Osteoblast (primary cell): ENCODE results near the gene CACNA1C. TPM values are rescaled to one million over a fixed set of nuclear protein-coding genes. Genes with fewer than 3 reads are reported as not detected.
A peak's percentile ranks its signal among the peaks of the same experiment; 100 is the strongest.

Source experiments
- DNase-seq: peaks from one replicate; pipeline ENCODE4 v3.0.0; 2011; ENCODE audit warnings: low spot score, mixed read lengths; ENCODE audit not compliant: insufficient read length; ENCODE audit errors: missing footprints
- H2AFZ ChIP-seq: 2 replicates; pipeline ENCODE4 v1.6.0; 2011; ENCODE audit warnings: mild to moderate bottlenecking, low read length
- H3K27ac ChIP-seq: 2 replicates; pipeline ENCODE4 v1.5.1; 2011; ENCODE audit warnings: mild to moderate bottlenecking, low read depth, low read length, moderate library complexity
- H3K27me3 ChIP-seq: 2 replicates; pipeline ENCODE4 v1.6.0; 2012; ENCODE audit warnings: mild to moderate bottlenecking, control low read depth, inconsistent platforms, low read length, moderate library complexity; ENCODE audit not compliant: insufficient read depth
- H3K36me3 ChIP-seq: 2 replicates; pipeline ENCODE4 v1.5.1; 2011; ENCODE audit warnings: mild to moderate bottlenecking, low read length, control low read depth, moderate library complexity; ENCODE audit not compliant: insufficient read depth
- H3K4me1 ChIP-seq: 2 replicates; pipeline ENCODE4 v1.5.1; 2011; ENCODE audit warnings: mild to moderate bottlenecking, low read length, control low read depth, moderate library complexity; ENCODE audit not compliant: insufficient read depth
- H3K4me2 ChIP-seq: 2 replicates; pipeline ENCODE4 v1.6.0; 2011; ENCODE audit warnings: mild to moderate bottlenecking, low read length; ENCODE audit not compliant: insufficient read depth
- H3K4me3 ChIP-seq: fragments of 200-600 bp; sonication (generic); 3 replicates; pipeline ENCODE4 v1.5.1; 2012; ENCODE audit warnings: mild to moderate bottlenecking, low read length, inconsistent platforms; ENCODE audit not compliant: insufficient read depth
- H3K79me2 ChIP-seq: 2 replicates; pipeline ENCODE4 v1.6.0; 2012; ENCODE audit warnings: mild to moderate bottlenecking, low read length, control low read depth, inconsistent platforms; ENCODE audit not compliant: insufficient read depth
- H3K9me3 ChIP-seq: 2 replicates; pipeline ENCODE4 v1.5.1; 2011; ENCODE audit warnings: low read depth, low read length, control low read depth
- H4K20me1 ChIP-seq: 2 replicates; pipeline ENCODE4 v1.6.0; 2012; ENCODE audit warnings: mild to moderate bottlenecking, low read length, control low read depth; ENCODE audit not compliant: insufficient read depth
- total RNA-seq: library from RNA; depleted of rRNA; stranded (reverse); fragments of >200 nt; gene quantifications from 2 replicates; pipeline ENCODE4 v1.2.3, GENCODE V29; 2012
- TF ChIP-seq, protein P1 (sequence below): IDR thresholded peaks from 2 replicates; pipeline ENCODE4 v1.5.1; 2011; ENCODE audit warnings: mild to moderate bottlenecking, low read depth, low read length, moderate library complexity; ENCODE audit errors: extremely low read depth

Gene CACNA1C
- total RNA-seq, 1 donor: 19.2 TPM

DNA sequence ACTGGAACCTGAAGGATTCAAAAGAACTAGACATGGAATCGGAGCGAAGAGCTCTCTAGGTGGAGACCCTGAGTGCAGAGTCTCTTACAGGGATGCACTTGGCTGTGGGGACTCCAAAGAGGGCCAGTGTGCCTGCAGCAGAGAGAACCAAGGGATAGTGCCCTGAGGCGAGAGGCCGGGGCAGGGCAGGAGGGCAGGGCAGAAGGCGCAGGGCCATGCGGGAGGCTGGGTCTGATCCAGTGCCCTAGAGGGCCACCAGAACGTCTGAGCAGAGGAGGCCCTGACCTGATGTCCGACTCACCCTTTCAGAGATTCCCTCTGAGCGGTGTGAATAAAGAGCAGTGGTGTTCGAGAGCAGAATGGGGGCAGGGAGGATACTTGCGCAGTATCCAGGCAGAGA lies 536.6 kb downstream of the CACNA1C start:
- no peaks in the 10 kb centered on the region for H3K27me3 ChIP-seq
- TF ChIP-seq, protein P1, sequence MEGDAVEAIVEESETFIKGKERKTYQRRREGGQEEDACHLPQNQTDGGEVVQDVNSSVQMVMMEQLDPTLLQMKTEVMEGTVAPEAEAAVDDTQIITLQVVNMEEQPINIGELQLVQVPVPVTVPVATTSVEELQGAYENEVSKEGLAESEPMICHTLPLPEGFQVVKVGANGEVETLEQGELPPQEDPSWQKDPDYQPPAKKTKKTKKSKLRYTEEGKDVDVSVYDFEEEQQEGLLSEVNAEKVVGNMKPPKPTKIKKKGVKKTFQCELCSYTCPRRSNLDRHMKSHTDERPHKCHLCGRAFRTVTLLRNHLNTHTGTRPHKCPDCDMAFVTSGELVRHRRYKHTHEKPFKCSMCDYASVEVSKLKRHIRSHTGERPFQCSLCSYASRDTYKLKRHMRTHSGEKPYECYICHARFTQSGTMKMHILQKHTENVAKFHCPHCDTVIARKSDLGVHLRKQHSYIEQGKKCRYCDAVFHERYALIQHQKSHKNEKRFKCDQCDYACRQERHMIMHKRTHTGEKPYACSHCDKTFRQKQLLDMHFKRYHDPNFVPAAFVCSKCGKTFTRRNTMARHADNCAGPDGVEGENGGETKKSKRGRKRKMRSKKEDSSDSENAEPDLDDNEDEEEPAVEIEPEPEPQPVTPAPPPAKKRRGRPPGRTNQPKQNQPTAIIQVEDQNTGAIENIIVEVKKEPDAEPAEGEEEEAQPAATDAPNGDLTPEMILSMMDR: no peak
- H4K20me1 ChIP-seq: no peaks in the 10 kb centered on the region
- no peak overlapping the region for H2AFZ ChIP-seq
- peak; percentile 21 for DNase-seq
- peaks cover 6% of the 10 kb centered on the region for H3K9me3 ChIP-seq
- no peaks in the 10 kb centered on the region for H3K79me2 ChIP-seq
- H3K4me3 ChIP-seq: no peak overlapping the region
- H3K36me3 ChIP-seq: peaks cover 33% of the 10 kb centered on the region
- H3K4me2 ChIP-seq: no peak overlapping the region
- H3K4me1 ChIP-seq: no peaks in the 10 kb centered on the region
- H3K27ac ChIP-seq: no peak overlapping the region

- Histone ChIP-seq H3K27ac (no peak overlapping the region), H3K9me3 (peaks cover 6% of the 10 kb centered on the region), H3K36me3 (peaks cover 43% of the 10 kb centered on the region), H3K27me3 (no peaks in the 10 kb centered on the region), H3K4me2 (no peak overlapping the region), H3K4me1 (no peaks in the 10 kb centered on the region), H3K4me3 (no peak overlapping the region), H4K20me1 (no peaks in the 10 kb centered on the region), H2AFZ (no peak overlapping the region), H3K79me2 (no peaks in the 10 kb centered on the region)
- TF ChIP-seq, protein P1: no peak
- DNase-seq: no peak
Measured at GRCh38 chr12:2593045-2593444, 540.3 kb downstream of the CACNA1C start.

- DNase-seq: no peak
- Histone ChIP-seq H2AFZ (no peak overlapping the region), H4K20me1 (peaks cover 3% of the 10 kb centered on the region), H3K4me2 (no peak overlapping the region), H3K79me2 (no peaks in the 10 kb centered on the region), H3K27ac (no peak overlapping the region), H3K9me3 (peaks cover 4% of the 10 kb centered on the region), H3K4me1 (no peaks in the 10 kb centered on the region), H3K36me3 (peaks cover 42% of the 10 kb centered on the region), H3K4me3 (no peak overlapping the region), H3K27me3 (no peaks in the 10 kb centered on the region)
- TF ChIP-seq, protein P1: no peak
Measured at GRCh38 chr12:2596441-2596840, 543.7 kb downstream of the CACNA1C start.

GRCh38 chr12:2605301-2605700 lies 552.5 kb downstream of the CACNA1C start:
- no peak overlapping the region for H2AFZ ChIP-seq
- no peaks in the 10 kb centered on the region for H3K9me3 ChIP-seq
- H4K20me1 ChIP-seq: peaks cover 3% of the 10 kb centered on the region
- H3K4me2 ChIP-seq: no peak overlapping the region
- no peaks in the 10 kb centered on the region for H3K79me2 ChIP-seq
- DNase-seq: peak; percentile 71
- H3K36me3 ChIP-seq: peaks cover 23% of the 10 kb centered on the region
- H3K27ac ChIP-seq: no peak overlapping the region
- H3K4me3 ChIP-seq: no peak overlapping the region
- H3K4me1 ChIP-seq: no peaks in the 10 kb centered on the region
- TF ChIP-seq, protein P1: no peak
- H3K27me3 ChIP-seq: no peaks in the 10 kb centered on the region
